ENCODE measurements around the gene C14orf93. TPM values are rescaled to one million over a fixed set of nuclear protein-coding genes. Genes with fewer than 3 reads are reported as not detected.

The C14orf93 gene
- total and polyA plus RNA-seq, 9 of the 15 experiments (the other 6 are each of a cell fraction or from before 2014, with no cell fraction given): 2.2 to 22.4 (median 16.1) TPM

DNA sequence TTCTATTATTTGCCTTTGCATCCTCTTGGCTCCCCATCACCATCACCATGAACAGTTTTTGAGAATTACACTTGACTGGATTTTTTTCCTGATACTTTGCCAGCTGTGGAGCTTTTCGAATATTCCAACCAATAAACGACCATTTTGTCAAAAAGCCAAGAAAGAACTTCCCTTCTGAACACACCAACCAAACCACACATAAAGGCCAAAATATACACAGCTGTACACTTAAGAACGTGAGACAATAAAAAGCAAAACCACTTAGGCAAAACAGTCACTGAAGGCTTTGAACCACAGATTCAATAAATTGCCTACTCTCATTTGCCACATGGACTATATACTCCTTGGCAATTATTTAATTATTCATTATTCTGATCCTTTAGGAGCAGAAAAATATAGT lies 1.1 kb downstream of the C14orf93 start (continued):
- TF ChIP-seq, protein P1, sequence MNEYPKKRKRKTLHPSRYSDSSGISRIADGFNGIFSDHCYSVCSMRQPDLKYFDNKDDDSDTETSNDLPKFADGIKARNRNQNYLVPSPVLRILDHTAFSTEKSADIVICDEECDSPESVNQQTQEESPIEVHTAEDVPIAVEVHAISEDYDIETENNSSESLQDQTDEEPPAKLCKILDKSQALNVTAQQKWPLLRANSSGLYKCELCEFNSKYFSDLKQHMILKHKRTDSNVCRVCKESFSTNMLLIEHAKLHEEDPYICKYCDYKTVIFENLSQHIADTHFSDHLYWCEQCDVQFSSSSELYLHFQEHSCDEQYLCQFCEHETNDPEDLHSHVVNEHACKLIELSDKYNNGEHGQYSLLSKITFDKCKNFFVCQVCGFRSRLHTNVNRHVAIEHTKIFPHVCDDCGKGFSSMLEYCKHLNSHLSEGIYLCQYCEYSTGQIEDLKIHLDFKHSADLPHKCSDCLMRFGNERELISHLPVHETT (CRISPR knock-in tag; conservative IDR thresholded peaks at IDR 0.05 in 1 of 2, IDR thresholded peaks at IDR 0.05 in 1 of 2): no peak
- no peak for TF ChIP-seq RFX5 (IDR thresholded peaks at IDR 0.05; ENCODE audit: low read depth, low read length)
- 0 out of 2 replicates have a peak, but pooled peaks have one; percentile 15 for TF ChIP-seq ELF2 (CRISPR knock-in tag; IDR thresholded peaks at IDR 0.05)
- TF ChIP-seq TBP (optimal IDR thresholded peaks at IDR 0.05; ENCODE audit: low read depth, low read length): no peak

DNA sequence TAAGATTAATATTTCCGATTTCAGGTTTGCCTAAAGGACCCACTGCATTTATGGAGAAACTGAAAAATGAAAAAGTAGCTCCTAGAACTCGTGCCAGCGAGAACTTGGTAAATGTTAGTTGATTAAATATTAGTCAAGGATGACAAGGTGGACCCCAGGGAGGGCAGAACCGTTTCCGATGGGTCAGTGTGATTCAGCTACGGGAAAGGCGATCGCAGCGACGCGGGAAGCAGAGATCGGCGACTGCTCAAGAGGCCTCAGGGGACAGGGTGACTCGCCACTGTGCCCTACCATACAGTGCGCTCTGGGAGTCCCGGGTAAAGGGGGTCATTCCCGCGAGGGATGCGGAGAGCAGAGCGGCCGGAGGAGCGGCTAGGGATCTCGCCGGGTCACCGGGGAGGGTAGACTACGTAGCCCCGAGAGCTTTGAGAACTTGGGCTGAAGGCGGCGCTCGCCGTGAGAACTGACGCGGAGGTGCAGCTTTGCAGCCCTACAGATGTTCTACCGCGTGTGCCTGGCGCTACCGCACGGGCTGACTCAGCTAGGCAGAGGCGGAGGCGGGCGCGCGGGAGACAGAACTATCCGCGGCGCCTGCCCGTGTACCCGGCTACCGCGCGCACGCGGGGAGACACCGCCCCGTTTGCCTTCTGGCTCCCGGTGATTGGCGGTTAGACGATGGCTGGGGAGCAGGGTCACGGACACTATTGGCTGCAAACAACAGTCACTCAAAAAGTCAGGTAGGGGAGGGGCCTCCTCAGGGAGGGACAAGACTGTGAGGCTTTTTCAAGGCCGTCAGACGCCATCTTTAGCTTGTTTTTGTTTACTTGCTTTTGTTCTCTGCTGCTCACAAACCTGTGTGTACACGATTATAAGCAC lies 3.2 kb downstream of the C14orf93 start:
- H3K27ac ChIP-seq (ENCODE audit: extremely low read depth, low read depth, low read length): peak overlapping the region; percentile 97
- DNase-seq (ENCODE audit: extremely low read depth in 1 of 4, low spot score in 3 of 4) (peak; percentile 97 to 99 (median 99)), ATAC-seq (peak; percentile 94), FAIRE-seq (peak; percentile 92)
- peak overlapping the region; percentile 82 for H2AFZ ChIP-seq (ENCODE audit: low read depth, low read length)
- no peaks in the 10 kb centered on the region for H3K9me1 ChIP-seq (ENCODE audit: control insufficient read depth, insufficient read depth, low read length)
- ChIA-PET CTCF (ENCODE audit: low intra/inter-chr PET ratio) (interaction anchor here (1.5 kb wide), 1 partner anchor 49 kb away, joined by 3 read pairs; no protein-coding TSS in a partner anchor), POLR2A (interaction anchor here (0.5 to 4.0 kb wide), 39 partner anchors 10 to 430 kb away, joined by 3 to 81 read pairs (median 5); partner anchors contain the start of genes ACIN1, AJUBA, C14orf119 and CDH24)
- intact Hi-C loops (cut with micrococcal nuclease) (no loop called here), in situ Hi-C loops (cut with MboI) (no loop called here)
- H4K20me1 ChIP-seq (replicated peaks; ENCODE audit: control insufficient read depth, insufficient read depth, low read length): no peaks in the 10 kb centered on the region
- BruUV-seq (replicated peaks): no TSS peak
- H3K9ac ChIP-seq (ENCODE audit: insufficient read depth in 1 of 2, low read depth in 2 of 2, low read length in 2 of 2): peak overlapping the region; percentile 92 to 99
- peak overlapping the region; percentile 84 for H3K4me2 ChIP-seq (ENCODE audit: insufficient read depth, low read length)
- peak overlapping the region; percentile 43 for H3K4me3 ChIP-seq
- H3K9me3 ChIP-seq (replicated peaks; ENCODE audit: control insufficient read depth, insufficient read depth, low read depth, low read length): no peaks in the 10 kb centered on the region
- peaks cover 20 to 34% of the 10 kb centered on the region in 2 experiments for H3K4me1 ChIP-seq (replicated peaks in 1 of 2; ENCODE audit: control insufficient read depth in 2 of 2, insufficient read depth in 2 of 2, low read length in 2 of 2)
- no peaks in the 10 kb centered on the region for H3K36me3 ChIP-seq (ENCODE audit: control insufficient read depth, insufficient read depth, low read length)
- peaks cover 43% of the 10 kb centered on the region for H3K79me2 ChIP-seq (ENCODE audit: control insufficient read depth, insufficient read depth, low read length)
- WGBS (ENCODE audit: insufficient coverage, low coverage, missing lambda C conversion rate): under 1% methylated on average over 62 of the region's 62 CpGs
- H3K27me3 ChIP-seq (ENCODE audit: control insufficient read depth in 2 of 2, insufficient read depth in 2 of 2, low read length in 2 of 2): no peaks in the 10 kb centered on the region
- no peak for TF ChIP-seq DIDO1 (tag; IDR thresholded peaks at IDR 0.05; ENCODE audit: low read depth)
- no peak for TF ChIP-seq MCM5 (IDR thresholded peaks at IDR 0.05; ENCODE audit: low read depth)
- TF ChIP-seq CREBBP (IDR thresholded peaks at IDR 0.05; ENCODE audit: low read depth, low read length): no peak
- TF ChIP-seq ARHGAP35 (IDR thresholded peaks at IDR 0.05; ENCODE audit: partially characterized antibody): no peak
- no peak for TF ChIP-seq ZNF551 (CRISPR knock-in tag; IDR thresholded peaks at IDR 0.05)
- no peak for TF ChIP-seq CBX2 (IDR thresholded peaks at IDR 0.05; ENCODE audit: insufficient read depth, low read length, poor library complexity, severe bottlenecking)
- TF ChIP-seq POLR2G (IDR thresholded peaks at IDR 0.05; ENCODE audit: low read depth, low read length): peak; percentile 99
- TF ChIP-seq MIER1 (IDR thresholded peaks at IDR 0.05; ENCODE audit: low read depth): no peak
- TF ChIP-seq, protein P1 (CRISPR knock-in tag; conservative IDR thresholded peaks at IDR 0.05 in 1 of 2, IDR thresholded peaks at IDR 0.05 in 1 of 2): peak in 1 of 2 experiments; percentile 89; a peak in 2 of 4 replicates
- TF ChIP-seq NR2C2 (CRISPR knock-in tag; IDR thresholded peaks at IDR 0.05): no peak
- peak; percentile 70 for TF ChIP-seq NR2C2 (tag; IDR thresholded peaks at IDR 0.05)
- TF ChIP-seq SIN3B (IDR thresholded peaks at IDR 0.05; ENCODE audit: low read depth): no peak
- TF ChIP-seq, protein P2, sequence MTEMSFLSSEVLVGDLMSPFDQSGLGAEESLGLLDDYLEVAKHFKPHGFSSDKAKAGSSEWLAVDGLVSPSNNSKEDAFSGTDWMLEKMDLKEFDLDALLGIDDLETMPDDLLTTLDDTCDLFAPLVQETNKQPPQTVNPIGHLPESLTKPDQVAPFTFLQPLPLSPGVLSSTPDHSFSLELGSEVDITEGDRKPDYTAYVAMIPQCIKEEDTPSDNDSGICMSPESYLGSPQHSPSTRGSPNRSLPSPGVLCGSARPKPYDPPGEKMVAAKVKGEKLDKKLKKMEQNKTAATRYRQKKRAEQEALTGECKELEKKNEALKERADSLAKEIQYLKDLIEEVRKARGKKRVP (CRISPR knock-in tag; IDR thresholded peaks at IDR 0.05): no peak
